Measurements from ENCODE around the gene CRTC3. TPM values are rescaled to one million over a fixed set of nuclear protein-coding genes. Genes with fewer than 3 reads are reported as not detected.
"Not testable (repeated sequence)": the region's sequence is repeated elsewhere in the genome, so short reads cannot be mapped to it uniquely, and the experiment has no call there.

The CRTC3 gene
- total and polyA plus RNA-seq, 8 donors: 7.1 to 17.6 (median 11.4) TPM

DNA sequence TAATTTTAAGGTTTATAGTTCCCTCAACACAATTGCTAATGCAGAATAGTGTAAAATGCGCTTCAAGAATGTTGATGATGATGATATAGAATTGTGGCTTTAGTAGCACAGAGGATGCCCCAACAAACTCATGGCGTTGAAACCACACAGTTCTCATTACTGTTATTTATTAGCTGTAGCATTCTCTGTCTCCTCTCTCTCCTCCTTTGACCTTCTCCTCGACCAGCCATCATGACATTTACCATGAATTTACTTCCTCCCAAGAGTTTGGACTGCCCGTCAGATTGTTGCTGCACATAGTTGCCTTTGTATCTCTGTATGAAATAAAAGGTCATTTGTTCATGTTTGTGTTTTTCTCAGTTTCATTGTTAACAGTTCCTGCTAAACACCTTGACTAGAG lies 27.8 kb upstream of the CRTC3 start:
- Histone ChIP-seq H3K9me3 (no peaks in the 10 kb centered on the region), H3K4me1 (no peaks in the 10 kb centered on the region), H3K36me3 (peaks cover 0 to 33% (median 2%) of the 10 kb centered on the region in 3 donors), H3K4me3 (no peak overlapping the region), H3K27me3 (no peaks in the 10 kb centered on the region), H3K27ac (no peak overlapping the region)
- DNase-seq (no peak), ATAC-seq (no peak), FAIRE-seq (no peak)
- WGBS, 2 donors: 84 to 86% methylated on average over 4 of the region's 4 CpGs
- intact Hi-C loops (cut with DNase I): no loop called here
- no peak for TF ChIP-seq CTCF (IDR thresholded peaks at IDR 0.05)

DNA sequence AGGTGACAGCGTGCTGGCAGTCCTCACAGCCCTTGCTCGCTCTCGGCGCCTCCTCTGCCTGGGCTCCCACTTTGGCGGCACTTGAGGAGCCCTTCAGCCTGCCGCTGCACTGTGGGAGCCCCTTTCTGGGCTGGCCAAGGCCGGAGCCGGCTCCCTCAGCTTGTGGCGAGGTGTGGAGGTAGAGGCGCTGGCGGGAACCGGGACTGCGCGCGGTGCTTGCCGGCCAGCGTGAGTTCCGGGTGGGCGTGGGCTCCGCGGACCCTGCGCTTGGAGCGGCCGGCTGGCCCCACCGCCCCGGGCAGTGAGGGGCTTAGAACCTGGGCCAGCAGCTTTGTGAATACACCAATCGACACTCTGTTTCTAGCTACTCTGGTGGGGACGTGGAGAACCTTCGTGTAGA lies 18.9 kb upstream of the CRTC3 start:
- FAIRE-seq; intact Hi-C loops (cut with DNase I); H3K27me3 ChIP-seq; H3K4me1 ChIP-seq; H3K9me3 ChIP-seq; H3K36me3 ChIP-seq; DNase-seq; ATAC-seq; H3K4me3 ChIP-seq; H3K27ac ChIP-seq: not testable (repeated sequence)
- WGBS, 2 donors: 93 to 96% methylated on average over 29 of the region's 29 CpGs

GRCh38 chr15:90511211-90511618 lies 18.5 kb upstream of the CRTC3 start:
- ATAC-seq; FAIRE-seq; H3K9me3 ChIP-seq; DNase-seq; intact Hi-C loops (cut with DNase I); H3K4me3 ChIP-seq; H3K27me3 ChIP-seq; H3K4me1 ChIP-seq; H3K36me3 ChIP-seq; H3K27ac ChIP-seq: not testable (repeated sequence)
- WGBS, 2 donors: 91 to 96% methylated on average over 11 to 13 of the region's 13 CpGs

- Histone ChIP-seq H3K36me3 (no peaks in the 10 kb centered on the region), H3K4me1 (no peaks in the 10 kb centered on the region), H3K27ac (no peak overlapping the region), H3K9me3 (no peaks in the 10 kb centered on the region), H3K4me3 (no peak overlapping the region), H3K27me3 (no peaks in the 10 kb centered on the region)
- DNase-seq: no peak
- FAIRE-seq: no peak
- WGBS, 2 donors: 75 to 76% methylated on average over 2 of the region's 2 CpGs
- intact Hi-C loops (cut with DNase I): no loop called here
- peak in 1 of 4 donors; percentile 22 for ATAC-seq
- no peak for TF ChIP-seq CTCF (IDR thresholded peaks at IDR 0.05)
These were observed 17.4 kb upstream of the CRTC3 start for GRCh38 chr15:90512276-90512675.

DNA sequence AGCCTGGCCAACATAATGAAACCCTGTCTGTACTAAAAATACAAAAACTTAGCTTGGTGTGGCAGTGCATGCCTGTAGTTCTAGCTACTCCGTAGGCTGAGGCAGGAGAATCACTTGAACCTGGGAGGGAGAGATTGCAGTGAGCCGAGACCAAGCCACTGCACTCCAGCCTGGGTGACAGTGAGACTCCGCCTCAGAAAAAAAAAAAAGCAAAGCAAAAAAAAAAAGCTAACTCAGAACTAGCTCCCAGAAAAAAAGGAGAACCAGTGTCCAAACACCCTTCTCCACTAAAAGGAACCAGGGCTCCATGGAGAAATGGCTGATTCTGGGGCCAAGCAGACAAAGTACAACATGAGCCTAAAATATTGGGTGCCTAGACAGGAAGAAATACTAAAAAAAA lies 16.7 kb upstream of the CRTC3 start:
- no peak overlapping the region for H3K4me3 ChIP-seq
- no peaks in the 10 kb centered on the region for H3K9me3 ChIP-seq
- H3K27me3 ChIP-seq: no peaks in the 10 kb centered on the region
- no peak for FAIRE-seq
- H3K27ac ChIP-seq: no peak overlapping the region
- no peak for DNase-seq
- no peaks in the 10 kb centered on the region for H3K36me3 ChIP-seq
- TF ChIP-seq CTCF (IDR thresholded peaks at IDR 0.05): no peak
- 91 to 96% methylated on average over 3 of the region's 3 CpGs for WGBS, 2 donors
- no peaks in the 10 kb centered on the region for H3K4me1 ChIP-seq
- intact Hi-C loops (cut with DNase I): no loop called here
- ATAC-seq: peak in 1 of 4 donors; percentile 44

GRCh38 chr15:90513448-90513847 lies 16.3 kb upstream of the CRTC3 start:
- H3K4me1 ChIP-seq: no peaks in the 10 kb centered on the region
- no peak for TF ChIP-seq CTCF (IDR thresholded peaks at IDR 0.05)
- H3K27me3 ChIP-seq: no peaks in the 10 kb centered on the region
- ATAC-seq (no peak), DNase-seq (no peak), FAIRE-seq (no peak)
- WGBS, 2 donors: 69 to 72% methylated on average over 2 of the region's 2 CpGs
- intact Hi-C loops (cut with DNase I): no loop called here
- no peaks in the 10 kb centered on the region for H3K9me3 ChIP-seq
- no peaks in the 10 kb centered on the region for H3K36me3 ChIP-seq
- no peak overlapping the region for H3K4me3 ChIP-seq
- no peak overlapping the region for H3K27ac ChIP-seq

DNA sequence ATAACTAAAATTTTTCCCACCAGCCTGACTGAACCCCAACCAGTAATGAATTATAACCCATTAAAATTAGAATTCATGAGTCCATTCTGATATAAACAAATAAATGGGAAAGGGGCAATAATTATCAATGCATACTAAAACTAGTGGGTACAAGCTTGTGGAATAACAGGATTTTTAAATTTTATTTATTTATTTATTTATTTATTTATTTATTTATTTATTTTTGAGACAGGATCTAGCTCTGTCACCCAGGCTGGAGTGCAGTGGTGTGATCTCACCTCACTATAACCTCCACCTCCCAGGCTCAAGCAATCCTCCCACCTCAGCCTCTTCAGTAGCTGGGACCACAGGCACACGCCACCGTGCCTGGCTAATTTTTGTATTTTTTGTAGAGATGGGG lies 15.8 kb upstream of the CRTC3 start:
- DNase-seq; H3K36me3 ChIP-seq; H3K9me3 ChIP-seq; FAIRE-seq; H3K4me3 ChIP-seq; intact Hi-C loops (cut with DNase I); H3K27me3 ChIP-seq; H3K27ac ChIP-seq; H3K4me1 ChIP-seq; ATAC-seq: not testable (repeated sequence)
- 48 to 83% methylated on average over 2 of the region's 2 CpGs for WGBS, 2 donors

Data from pancreas (tissue), 10 donors.